ENCODE results near the gene MED31.

DNA sequence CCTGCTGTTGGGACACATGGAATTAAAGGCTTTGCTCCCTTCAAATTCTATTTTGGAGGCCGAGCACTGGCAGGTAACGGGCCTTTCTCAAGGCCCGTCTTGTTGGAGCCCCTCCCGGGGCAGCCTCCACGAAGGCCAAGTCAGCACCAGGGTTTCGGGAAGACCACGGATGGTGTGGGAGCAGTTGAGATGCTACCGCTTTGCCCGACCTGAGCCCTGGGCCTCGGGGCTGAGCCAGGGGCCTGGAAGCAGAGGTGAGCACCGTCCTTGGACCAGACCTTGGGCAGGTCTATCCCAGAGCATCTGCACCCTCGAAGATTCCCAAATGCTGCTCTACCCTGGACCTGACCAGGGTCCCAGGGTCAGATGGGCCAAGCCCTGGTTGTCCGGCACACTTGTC lies 23.2 kb upstream of the MED31 start:
- TF ChIP-seq GATA2 (IDR thresholded peaks at IDR 0.05; ENCODE audit: low read depth, low read length): no peak
- TF ChIP-seq GATA3 (IDR thresholded peaks at IDR 0.05; ENCODE audit: low read depth, low read length): no peak

Data from SH-SY5Y (cell line).